Muscle of arm (tissue), 12 donors: Measurements from ENCODE around the gene FBXL12. TPM values are rescaled to one million over a fixed set of nuclear protein-coding genes. Genes with fewer than 3 reads are reported as not detected.
"Not testable (repeated sequence)": the region's sequence is repeated elsewhere in the genome, so short reads cannot be mapped to it uniquely, and the experiment has no call there.

Source experiments
- DNase-seq: peaks from one replicate; pipeline ENCODE4 v3.0.0-alpha.2; 2013
- polyA plus RNA-seq, 12 donors: library from polyadenylated mRNA; unstranded; fragments of 120-200 nt; gene quantifications; one replicate each; pipeline ENCODE4 v1.2.1, GENCODE V29; 2013; ENCODE audit not compliant: insufficient read length in 12 of 12

Gene FBXL12
- polyA plus RNA-seq, 12 donors = 20.8 to 32.6 (median 26.4) TPM; not detected in 1

DNA sequence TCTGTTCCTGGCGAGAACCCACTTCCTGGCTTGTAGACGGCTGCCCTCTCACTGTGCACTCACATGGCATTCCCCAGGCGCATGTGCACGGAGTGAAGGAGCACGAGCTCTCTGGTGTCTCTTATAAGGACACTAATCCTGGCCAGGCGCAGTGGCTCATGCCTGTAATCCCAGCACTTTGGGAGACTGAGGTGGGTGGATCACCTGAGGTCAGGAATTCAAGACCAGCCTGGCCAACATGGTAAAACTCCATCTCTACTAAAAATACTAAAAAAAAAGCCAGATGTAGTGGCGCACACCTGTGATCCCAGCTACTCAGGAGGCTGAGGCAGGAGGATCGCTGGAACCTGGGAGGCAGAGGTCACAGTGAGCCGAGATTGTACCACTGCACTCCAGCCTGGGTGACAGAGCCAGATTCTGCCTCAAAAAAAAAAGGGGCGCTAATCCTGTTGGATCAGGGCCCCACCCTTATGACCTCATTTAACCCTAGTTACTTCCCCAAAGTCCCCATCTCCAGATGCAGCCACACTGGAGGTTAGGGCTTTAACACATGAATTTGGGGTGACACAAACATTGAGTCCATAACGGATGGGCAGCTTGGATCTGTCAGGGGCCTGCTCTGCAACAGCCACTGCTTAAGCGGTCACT, 24.9 kb upstream of the FBXL12 start:
- not testable (repeated sequence) for DNase-seq

DNA sequence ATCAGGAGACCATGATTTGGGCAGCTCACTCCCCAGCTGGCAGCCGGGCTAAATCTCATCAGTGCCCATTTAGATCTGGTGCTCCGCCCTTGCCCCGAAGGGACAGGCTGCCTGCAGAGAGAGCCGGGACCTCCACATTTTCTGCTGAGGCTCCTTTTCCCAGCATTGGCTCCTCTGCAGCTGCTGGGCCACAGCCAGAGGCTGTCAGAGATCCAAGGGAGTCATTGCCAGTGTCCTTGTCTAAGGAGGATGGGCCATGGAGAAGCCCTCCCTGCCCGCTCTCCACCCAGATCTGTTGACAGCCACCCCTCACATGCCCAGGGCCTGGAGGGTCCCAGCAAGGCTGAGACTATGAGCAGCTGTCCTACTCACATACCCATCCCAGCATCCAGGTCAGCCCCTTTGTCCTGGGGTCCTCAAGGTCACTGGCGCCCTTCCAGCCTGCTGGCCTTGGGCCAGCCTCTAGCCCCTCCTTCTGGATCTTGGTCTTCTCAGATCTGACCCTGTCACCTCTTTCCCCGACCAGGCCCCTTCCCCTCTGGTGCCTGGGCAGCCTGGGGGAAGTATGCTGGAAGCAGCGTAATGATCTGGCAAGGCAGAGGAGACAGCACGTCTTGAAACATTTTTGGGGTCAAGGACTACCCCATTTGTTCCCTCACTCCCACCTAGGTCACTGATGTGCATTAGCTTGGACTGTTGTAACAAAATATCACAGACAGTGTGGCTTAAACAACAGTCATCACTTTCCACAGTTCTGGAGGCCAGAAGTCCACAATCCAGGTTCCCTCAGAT, 24.2 kb upstream of the FBXL12 start:
- no peak for DNase-seq

DNA sequence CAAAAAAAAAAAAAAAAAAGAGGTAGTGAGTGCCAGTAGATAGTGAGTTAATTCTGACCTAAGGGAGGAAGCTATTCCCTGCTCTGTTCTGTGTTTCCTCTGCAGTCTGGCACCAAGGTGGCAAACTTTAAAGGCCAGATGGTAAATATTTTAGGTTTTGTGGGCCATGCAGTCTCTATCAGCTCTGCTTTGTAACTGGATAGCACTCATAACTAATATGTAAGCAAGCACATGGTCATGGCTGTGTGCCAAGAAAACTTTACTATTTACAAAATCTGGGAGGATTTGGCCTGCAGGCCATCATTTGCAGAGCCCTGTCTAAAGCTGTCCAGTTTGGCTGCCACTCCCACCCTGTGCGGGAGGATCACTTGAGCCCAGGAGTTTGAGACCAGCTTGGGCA, 20.5 kb upstream of the FBXL12 start:
- no peak for DNase-seq

DNA sequence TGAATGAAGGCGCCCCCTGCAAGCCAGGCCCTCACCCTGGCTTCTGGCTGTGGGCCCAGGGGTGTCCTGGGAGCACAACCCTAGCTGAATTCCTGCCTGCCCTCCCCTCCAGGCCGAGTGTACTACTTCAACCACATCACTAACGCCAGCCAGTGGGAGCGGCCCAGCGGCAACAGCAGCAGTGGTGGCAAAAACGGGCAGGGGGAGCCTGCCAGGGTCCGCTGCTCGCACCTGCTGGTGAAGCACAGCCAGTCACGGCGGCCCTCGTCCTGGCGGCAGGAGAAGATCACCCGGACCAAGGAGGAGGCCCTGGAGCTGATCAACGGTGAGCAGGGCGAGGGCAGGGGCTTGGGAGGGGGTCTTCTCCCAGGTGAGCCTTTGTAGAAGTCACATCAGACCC, 19.4 kb upstream of the FBXL12 start:
- no peak for DNase-seq

DNA sequence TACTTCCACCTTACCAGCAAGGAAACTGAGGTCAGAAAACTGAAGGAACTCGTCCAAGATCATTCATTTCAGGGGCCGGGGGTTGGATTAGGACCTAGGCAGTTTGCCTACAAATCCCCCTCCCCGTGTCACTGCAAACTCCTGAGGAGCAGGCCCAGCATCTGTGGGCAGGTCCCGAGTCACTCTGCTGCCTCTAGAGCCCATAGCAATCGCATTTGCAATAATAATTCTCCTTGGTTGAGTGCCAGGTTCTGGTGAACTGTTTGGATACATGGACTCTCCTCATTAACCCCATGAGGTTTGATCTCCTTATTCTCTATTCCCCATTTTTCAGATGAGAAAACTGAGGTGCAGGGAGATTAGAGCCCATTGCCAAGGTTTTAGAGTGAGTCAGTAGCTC, 17.1 kb upstream of the FBXL12 start:
- DNase-seq = no peak

DNA sequence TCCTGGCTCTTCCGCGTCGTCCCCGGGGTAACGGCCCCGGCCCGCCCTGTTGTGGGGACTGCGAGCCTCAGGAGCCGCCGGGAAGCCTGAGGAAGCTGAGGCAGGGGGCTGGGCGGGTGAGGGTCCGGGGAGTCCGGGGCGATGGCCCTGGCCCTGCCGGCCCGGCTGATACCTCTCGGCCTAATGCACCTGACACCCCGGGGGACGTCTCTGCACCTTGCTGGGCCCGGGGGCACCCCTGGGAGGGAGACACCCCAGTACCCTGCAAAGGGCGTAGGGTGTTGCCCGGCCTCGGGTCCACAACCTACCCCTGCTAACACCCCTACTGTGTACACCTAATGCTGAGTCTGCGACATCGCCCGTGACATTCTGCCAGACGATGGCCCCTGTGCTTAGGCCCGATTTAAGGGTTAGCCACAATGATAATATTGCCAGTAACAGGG, 16.6 kb upstream of the FBXL12 start:
- DNase-seq = no peak

DNA sequence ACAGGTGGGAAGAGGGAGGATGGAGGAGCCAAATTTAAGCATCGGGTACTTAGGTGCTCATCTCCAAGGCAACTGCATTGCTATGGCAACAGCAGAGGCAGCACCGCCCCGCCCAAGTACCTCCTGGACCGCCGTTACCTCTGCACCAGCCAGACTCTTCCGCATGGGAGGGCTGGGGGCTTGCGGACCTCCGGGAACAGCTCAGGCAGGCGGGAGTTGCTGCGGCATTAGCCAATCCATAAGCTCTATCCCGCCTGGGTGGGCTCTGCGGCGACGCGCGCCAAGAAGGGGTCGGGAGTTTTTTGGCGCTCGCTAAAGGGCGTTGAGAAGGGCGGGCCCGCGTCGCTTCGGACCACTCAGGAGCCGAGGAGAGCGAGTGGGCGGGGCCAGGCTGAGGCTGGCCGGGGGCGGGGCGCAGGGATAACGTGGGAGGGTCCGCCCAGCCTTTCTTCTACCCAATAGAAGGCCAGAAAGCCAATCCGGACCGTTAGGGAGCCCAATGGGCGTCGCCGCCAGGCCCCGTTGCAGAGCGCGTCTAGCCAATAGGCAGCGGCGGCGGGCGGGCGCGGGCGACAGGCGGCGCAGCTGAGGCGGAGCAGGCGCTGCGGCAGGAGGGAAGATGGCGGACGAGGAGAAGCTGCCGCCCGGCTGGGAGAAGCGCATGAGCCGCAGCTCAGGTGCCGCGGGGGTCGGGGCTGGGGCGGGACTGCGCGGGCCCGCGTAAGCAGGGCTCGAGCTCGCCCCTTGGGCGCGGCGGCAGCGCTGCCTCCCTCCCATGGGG, 16.0 kb upstream of the FBXL12 start, which contains the start of gene PIN1:
Gene PIN1, plus strand, starts transcription at position 593 of the 781 bp plus-strand sequence. Its CDS starts 27 bp downstream, at position 620.
- DNase-seq = peak; percentile 99

DNA sequence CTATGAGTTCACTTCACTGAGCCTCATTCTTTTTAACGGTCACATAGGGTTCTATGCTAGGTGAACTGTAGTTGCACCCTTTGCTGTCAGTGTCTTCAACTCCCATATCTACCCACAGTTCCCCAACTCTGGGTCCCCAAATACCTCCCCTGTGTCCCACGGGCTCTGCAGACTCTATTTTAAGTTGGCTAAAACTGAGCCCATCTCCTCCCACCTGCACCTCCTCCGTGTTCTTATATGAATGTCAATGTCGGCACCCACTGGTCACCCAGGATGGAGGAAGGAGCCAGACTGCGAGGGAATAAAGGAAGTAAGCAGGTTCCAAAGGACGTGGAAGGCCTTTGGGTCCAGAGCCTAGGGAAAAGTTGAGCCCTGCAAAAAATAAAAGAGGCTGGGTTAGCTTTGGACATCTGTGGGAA, 15.4 kb upstream of the FBXL12 start:
- DNase-seq = no peak

DNA sequence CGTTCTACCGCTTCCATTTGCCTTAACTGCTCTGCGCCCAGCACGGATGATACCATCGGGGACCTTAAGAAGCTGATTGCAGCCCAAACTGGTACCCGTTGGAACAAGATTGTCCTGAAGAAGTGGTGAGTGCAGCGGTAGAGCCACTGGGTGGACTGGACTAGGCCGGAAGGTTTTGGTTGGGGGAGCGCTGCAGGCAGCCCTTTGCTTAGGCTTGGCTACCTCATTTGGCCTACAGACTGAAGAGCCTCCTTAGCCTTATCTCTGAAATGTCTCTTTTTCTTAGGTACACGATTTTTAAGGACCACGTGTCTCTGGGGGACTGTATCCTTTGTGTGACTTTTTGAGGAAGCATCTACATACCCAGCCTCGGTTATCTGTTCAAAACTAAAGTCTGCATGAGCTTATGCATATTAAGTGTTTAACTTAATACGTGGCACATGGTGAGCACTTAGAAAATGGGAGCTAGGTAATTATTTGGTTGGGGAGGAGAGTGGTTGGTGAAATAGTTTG, 9.7 kb upstream of the FBXL12 start:
- no peak for DNase-seq

DNA sequence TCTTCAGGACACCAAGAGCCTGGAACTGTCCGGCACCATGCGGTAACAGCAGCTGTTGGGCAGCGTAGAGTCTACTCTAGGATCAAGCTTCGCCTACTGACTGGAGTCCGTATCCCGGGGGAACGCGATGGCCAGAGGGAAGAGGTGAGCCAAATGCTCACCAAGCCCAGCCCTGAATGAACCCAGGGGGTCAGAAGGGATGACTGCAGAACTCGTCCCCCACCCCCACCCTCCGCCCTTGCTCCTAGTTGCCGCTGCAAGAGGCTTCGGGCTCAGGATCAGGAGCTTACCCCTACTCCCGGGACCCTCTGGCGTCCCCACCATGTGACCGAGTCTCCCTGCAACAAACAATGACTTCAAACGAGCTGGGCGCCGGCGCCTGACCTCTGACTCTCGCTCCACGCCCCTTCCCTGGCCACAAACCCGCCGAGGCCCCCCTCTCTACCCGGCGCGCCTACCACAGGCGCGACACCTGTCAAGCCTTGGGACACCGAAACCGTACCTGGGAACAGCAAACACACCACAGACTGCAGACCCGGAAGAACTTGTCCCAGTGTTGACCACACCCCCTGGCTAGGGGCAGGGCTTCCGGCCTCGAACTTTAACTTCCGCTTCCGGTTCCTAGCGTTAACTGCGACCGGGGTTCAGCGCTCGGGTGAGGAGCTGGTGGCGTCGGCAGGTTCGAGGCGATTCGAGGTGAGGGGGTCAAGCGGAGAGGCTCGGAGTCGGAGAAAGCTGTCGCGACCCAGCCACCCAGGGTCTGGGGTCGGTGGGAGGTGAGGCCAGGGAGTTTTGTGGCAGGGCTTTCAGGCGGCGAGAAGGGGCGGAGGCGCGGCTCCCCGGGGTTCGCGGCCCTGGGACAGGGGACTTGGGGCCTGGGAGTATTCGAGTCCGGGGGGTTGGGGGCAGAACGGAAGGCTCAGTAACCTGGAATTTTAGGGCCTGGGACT, 8.7 kb upstream of the FBXL12 start, which contains the start of gene UBL5:
Gene UBL5, plus strand, starts transcription at position 630 of the 950 bp plus-strand sequence. CDS start 420 bp downstream, outside the sequence.
- DNase-seq = peak; percentile 91

DNA sequence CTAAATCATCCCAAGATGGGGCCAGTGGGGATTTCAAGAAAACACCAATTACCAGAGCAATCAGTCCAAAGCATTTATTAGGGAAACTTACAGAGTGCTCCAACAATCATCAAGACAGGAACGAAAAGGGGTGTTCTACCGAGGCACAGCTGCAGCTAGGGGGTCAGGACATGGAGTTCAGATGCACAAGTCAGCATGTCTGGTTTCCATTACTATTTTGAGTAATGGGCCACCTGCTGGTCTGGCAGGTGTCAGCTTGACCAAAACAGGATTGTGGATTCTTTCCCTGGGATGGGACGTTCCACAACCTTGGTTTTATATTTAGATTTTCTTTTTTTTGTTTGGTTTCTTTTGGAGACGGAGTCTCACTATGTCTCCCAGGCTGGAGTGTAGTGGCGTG, 4.9 kb upstream of the FBXL12 start:
- no peak for DNase-seq

DNA sequence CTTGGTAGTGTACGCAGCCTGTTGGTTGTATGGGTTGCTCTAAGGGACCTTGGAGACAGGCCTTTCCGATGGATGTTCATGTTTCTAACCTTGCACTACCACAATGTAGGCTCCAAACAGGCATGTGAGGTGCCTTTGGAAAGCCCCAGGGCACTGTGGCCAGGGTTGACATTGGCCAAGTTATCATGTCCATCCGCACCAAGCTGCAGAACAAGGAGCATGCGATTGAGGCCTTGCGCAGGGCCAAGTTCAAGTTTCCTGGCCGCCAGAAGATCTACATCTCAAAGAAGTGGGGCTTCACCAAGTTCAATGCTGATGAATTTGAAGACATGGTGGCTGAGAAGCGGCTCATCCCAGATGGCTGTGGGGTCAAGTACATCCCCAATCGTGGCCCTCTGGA, 1.2 kb upstream of the FBXL12 start:
- DNase-seq = not testable (repeated sequence)

DNA sequence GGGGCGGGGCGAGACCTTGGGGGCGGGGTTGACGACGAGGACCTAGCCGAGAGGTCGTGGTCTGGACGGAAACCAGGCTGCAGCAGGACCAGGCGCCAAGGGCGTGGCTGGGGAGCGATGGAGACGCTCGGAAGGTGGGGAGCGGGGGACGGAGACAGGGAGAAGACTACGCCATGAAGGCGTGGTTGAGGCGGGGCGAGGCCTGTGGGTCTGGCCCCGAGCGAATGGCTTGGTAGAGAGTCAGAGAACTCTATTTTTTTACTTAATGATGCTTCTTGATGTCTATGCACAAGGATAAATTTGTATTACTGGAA, 674 bp upstream of the FBXL12 start:
- no peak for DNase-seq

DNA sequence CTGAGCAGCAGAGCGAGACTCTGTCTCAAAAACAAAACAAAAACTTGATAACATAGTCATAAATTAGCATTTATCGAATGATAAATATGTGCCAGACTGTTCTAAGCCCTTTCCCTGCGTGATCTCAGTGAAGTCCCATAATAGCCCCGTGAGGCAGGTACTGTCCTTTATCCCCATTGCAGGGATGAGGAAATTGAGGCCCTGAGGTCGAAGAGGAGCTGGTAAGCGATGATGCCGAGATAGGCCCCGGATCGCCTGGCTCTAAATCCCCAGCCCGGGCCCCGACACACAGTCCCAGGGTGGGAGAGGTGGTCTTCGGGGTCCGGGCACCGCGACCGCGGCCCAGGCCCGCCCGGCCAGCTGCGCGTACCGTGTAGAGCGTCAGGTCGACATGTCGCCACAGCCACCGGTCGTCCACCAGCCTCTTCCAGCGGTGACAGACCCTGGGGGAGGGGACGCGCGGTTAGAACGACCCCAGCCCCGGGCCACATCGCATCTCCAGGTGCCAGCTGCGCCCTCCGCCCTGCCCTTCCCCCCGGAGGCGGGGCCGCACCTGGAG, 625 bp downstream of the FBXL12 start:
- DNase-seq = no peak

DNA sequence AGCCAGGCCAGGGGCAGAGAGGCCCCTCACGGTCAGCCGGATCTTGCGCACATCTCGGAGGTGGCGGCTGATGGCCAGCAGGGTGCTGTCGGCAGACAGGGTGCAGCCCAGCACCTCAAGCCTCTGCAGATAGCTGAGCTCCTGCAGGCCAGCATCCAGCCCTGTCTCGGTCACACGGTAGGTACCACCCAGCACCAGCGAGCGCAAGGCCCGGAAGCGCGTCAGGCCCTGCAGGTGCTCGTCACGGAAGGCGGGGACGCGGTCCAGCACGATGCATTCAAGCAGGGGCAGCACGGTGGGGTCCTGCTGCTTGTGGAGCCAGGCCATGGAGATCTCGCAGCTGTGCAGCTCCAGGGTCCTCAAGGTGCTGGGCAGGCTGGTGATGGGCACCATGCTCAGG, 7.7 kb downstream of the FBXL12 start:
- no peak for DNase-seq

DNA sequence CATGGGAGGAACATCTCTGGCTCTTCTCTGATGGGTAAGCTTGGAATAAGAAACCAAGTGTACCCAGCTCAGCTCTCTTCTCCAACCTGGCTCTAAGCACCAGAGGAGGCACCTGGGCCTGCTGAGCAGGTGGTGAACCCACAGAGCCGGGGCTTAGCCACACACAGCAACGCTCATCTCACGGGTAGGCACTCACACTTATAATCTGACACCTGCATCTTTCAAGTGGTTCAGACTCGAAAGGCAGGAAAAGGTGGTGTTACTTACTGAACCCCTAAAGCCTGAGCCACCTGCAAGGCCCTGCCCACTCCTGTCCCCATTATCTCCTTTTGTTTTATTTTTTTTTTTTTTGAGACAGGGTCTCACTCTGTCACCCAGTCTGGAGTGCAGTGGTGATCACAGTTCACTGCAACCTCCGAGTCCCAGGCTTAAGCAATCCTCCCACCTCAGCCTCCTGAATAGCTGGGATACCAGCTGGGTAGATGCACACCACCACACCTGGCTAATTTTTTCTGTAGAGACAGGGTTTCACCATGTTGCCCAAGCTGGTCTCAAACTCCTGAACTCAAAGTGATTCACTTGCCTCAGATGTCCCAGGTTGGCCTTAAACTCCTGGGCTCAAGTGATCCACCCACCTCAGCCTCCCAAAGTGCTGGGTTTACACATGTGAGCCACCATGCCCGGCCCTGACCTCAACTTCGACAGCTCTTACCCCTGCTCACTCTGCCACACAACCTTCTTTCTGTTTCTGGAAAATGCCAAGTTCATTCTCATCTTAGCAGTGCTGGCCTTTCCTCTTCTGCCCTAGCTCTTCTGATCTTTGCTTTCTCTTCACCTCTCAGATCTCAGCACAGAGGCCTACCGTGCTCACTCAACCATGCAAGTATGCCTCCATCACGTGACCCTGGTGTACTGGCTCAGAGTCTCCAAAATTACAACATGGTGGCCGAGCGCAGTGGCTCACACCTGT, 9.7 kb downstream of the FBXL12 start:
- DNase-seq = no peak

DNA sequence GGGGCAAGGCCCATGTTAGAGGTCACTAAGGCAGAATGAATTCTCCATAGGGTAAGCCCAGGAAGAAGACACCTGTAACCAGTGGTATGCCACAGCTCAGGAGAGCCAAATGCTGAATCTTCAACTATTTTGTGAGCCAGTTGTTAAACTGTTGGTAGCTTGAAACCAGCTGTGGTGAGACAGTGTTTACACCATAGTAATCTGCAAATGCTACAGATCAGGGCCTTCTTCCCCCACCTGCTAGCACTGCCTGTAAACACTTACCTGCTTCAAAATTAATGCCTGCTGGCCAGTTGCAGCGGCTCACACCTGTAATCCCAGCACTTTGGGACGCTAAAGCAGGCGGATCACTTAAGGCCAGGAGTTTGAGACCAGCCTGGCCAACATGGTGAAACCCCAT, 12.1 kb downstream of the FBXL12 start:
- no peak for DNase-seq

DNA sequence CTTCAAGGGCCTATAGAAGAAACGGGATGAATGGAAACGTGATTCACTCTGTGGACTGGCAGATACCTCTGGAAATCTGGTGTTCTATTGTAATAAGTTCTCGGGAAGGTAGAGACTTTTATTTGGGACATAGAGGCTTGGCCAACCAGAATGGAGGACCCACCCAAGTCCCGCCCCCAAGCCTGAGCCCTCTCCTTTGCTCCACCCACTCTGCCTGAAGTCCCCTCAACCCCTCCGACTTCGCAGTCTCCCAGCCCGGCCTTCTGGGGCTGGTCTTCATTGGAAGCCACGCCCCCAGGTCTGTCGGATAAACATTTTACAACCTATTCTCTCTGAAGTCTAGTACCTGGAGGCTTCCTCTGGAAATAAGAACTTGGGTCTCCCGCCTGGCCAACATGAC, 16.9 kb downstream of the FBXL12 start:
- DNase-seq = no peak

DNA sequence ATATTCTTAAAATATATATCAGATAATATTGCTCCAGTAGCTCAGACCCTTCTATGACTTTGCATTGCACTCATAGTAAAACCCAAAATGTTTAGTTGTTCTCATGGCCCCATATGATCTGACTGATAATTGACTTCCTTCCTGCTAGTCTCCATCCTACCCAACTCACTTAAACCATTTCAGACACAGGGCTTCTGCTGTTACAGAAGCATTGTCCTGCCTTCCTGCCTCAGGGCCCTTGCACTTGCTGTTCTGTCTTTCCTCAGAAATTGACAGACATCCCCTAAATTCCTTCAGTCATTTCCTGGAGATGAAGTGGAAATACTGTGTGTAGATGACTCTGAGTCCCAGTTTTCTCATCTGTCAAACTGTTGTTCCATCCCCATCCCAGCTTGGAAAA, 19.7 kb downstream of the FBXL12 start:
- DNase-seq = no peak

DNA sequence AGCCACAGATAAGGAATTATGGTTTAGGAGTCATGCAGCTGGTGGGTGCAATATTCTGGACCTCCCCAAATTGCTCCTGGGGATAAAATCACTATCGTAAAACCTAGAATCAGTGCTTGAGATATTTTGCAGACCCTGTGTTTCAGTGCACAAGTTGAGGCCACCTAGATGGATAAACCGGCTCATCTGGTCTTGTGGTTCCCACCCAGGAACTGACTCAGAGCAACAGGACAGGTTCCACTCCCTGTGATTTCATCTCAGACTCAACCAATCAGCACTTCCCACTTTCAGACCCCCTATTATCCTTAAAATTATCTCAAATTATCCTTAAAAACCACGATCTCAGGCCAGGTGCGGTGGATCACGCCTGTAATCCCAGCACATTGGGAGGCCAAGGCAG, 21.0 kb downstream of the FBXL12 start:
- no peak for DNase-seq
